HG03558 (cell line): ENCODE data around the gene LRRC4C.
A peak's percentile ranks its signal among the peaks of the same experiment; 100 is the strongest.

ENCODE experiments used
- ATAC-seq: cut with Tn5 transposase; IDR thresholded peaks from one replicate; pipeline ENCODE4 v1.9.1; 2021; ENCODE audit warnings: moderate number of reproducible peaks; ENCODE audit not compliant: unreplicated experiment; ENCODE audit errors: extremely low read depth

LRRC4C gene

GRCh38 chr11:40286137-40286536 is 1173.3 kb downstream of the LRRC4C start:
- ATAC-seq: no peak

- no peak for ATAC-seq
Measured at GRCh38 chr11:40285558-40285957, 1173.9 kb downstream of the LRRC4C start.

GRCh38 chr11:40281052-40281580 is 1178.3 kb downstream of the LRRC4C start:
- no peak for ATAC-seq

- ATAC-seq: no peak
Measured at GRCh38 chr11:40280159-40281051, 1179.0 kb downstream of the LRRC4C start.

- ATAC-seq: no peak
Measured at GRCh38 chr11:40276960-40277359, 1182.5 kb downstream of the LRRC4C start.

- no peak for ATAC-seq
Measured at GRCh38 chr11:40274017-40274416, 1185.4 kb downstream of the LRRC4C start.

GRCh38 chr11:40273192-40273732 is 1186.2 kb downstream of the LRRC4C start:
- ATAC-seq: no peak

GRCh38 chr11:40271361-40271760 is 1188.1 kb downstream of the LRRC4C start:
- ATAC-seq: no peak

- ATAC-seq: no peak
Measured at GRCh38 chr11:40269865-40270264, 1189.6 kb downstream of the LRRC4C start.

- no peak for ATAC-seq
Measured at GRCh38 chr11:40268551-40268950, 1190.9 kb downstream of the LRRC4C start.

- no peak for ATAC-seq
Measured at GRCh38 chr11:40255457-40255856, 1204.0 kb downstream of the LRRC4C start.

- no peak for ATAC-seq
Measured at GRCh38 chr11:40253166-40253565, 1206.3 kb downstream of the LRRC4C start.

GRCh38 chr11:40252236-40252635 is 1207.2 kb downstream of the LRRC4C start:
- no peak for ATAC-seq

- ATAC-seq: no peak
Measured at GRCh38 chr11:40246983-40247382, 1212.5 kb downstream of the LRRC4C start.

GRCh38 chr11:40241524-40242051 is 1217.9 kb downstream of the LRRC4C start:
- ATAC-seq: peak; percentile 97

- no peak for ATAC-seq
Measured at GRCh38 chr11:40240284-40240683, 1219.2 kb downstream of the LRRC4C start.

- ATAC-seq: no peak
Measured at GRCh38 chr11:40236526-40236925, 1222.9 kb downstream of the LRRC4C start.

GRCh38 chr11:40235841-40236240 is 1223.6 kb downstream of the LRRC4C start:
- no peak for ATAC-seq

- ATAC-seq: no peak
Measured at GRCh38 chr11:40230821-40231220, 1228.6 kb downstream of the LRRC4C start.

- ATAC-seq: no peak
Measured at GRCh38 chr11:40228662-40229061, 1230.8 kb downstream of the LRRC4C start.

- ATAC-seq: peak; percentile 89
Measured at GRCh38 chr11:40227730-40228129, 1231.7 kb downstream of the LRRC4C start.
